H1 (cell line): ENCODE measurements around the gene ME3. TPM values are rescaled to one million over a fixed set of nuclear protein-coding genes. Genes with fewer than 3 reads are reported as not detected.

Experiments
- BACH1 ChIP-seq: IDR thresholded peaks from 2 replicates; pipeline ENCODE4 v1.6.1; 2012; ENCODE audit warnings: low read length, improper control_type of control experiment
- EZH2 ChIP-seq: fragments of 200-600 bp; sonication (generic); IDR thresholded peaks from 2 replicates; pipeline ENCODE4 v1.7.1; 2012; ENCODE audit warnings: low read depth, mild to moderate bottlenecking, moderate library complexity, low read length, inconsistent platforms; ENCODE audit not compliant: severe bottlenecking
- RXRA ChIP-seq: IDR thresholded peaks from 2 replicates; pipeline ENCODE4 v1.6.1; 2011; ENCODE audit warnings: low read depth, mild to moderate bottlenecking, low read length, moderate library complexity; ENCODE audit not compliant: insufficient read depth
- SIN3A ChIP-seq, 2 experiments: IDR thresholded peaks in 1 of 2; conservative IDR thresholded peaks in 1 of 2; 2 replicates each; pipeline ENCODE4 v1.6.1; 2011 to 2012; ENCODE audit warnings: low read length in 2 of 2, improper control_type of control experiment in 1 of 2, low read depth in 1 of 2, mild to moderate bottlenecking in 1 of 2
- TEAD4 ChIP-seq: IDR thresholded peaks from 2 replicates; pipeline ENCODE4 v1.6.1; 2012; ENCODE audit warnings: low read depth, low read length, inconsistent platforms, mixed read lengths
- polyA plus RNA-seq, 7 experiments: library from polyadenylated mRNA; depleted of rRNA in 3 of 7; stranded (reverse) in 5 of 7; unstranded in 2 of 7; fragments of >200 nt in 5 of 7; fragments of 200-250 nt in 2 of 7; gene quantifications; 1 replicate in 5 of 7; 2 replicates in 1 of 7; 4 replicates in 1 of 7; pipeline versions ENCODE4 v1.2.1 to v1.2.3, GENCODE V29; 2011 to 2013; ENCODE audit warnings: missing spikeins in 2 of 7, mixed read lengths in 2 of 7
- total RNA-seq: library from RNA; stranded (reverse); fragmentation: NEBNext Ultra II Directional; extraction: Animal tissue kit (Norgen Biotek cat#: 25700); gene quantifications from 2 replicates; pipeline ENCODE4 v1.2.1, GENCODE V29; 2021
- TF ChIP-seq, protein P1 (sequence below): fragments of 300-600 bp; sonication (generic); IDR thresholded peaks from 2 replicates; pipeline ENCODE4 v1.7.1; 2012; ENCODE audit warnings: low read length, moderate library complexity, mild to moderate bottlenecking, inconsistent platforms; ENCODE audit not compliant: insufficient replicate concordance

The ME3 gene
- total and polyA plus RNA-seq, 2 of the 8 experiments (the other 6 are each of a cell fraction or from before 2014, with no cell fraction given): 1.5 to 2.8 TPM

DNA sequence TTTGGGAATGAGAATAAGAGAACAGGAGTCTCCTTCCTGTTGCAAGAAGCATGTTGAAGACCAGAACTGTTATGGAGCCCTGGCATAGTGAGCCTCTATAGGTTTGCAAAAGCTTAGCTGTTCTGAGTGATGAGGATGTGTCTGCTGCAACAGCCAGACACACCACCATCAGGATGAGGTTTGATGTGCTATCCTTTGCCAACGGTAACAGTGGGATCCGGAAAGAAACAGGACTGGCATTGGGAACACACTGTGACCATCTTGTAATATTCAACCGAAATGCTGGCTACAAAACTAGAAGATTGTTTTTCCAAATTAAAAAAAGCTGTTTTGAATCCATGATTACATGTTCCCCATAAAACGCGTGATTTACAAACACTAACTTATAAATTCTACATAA lies 117.0 kb downstream of the ME3 start (continued):
- TF ChIP-seq, protein P1, sequence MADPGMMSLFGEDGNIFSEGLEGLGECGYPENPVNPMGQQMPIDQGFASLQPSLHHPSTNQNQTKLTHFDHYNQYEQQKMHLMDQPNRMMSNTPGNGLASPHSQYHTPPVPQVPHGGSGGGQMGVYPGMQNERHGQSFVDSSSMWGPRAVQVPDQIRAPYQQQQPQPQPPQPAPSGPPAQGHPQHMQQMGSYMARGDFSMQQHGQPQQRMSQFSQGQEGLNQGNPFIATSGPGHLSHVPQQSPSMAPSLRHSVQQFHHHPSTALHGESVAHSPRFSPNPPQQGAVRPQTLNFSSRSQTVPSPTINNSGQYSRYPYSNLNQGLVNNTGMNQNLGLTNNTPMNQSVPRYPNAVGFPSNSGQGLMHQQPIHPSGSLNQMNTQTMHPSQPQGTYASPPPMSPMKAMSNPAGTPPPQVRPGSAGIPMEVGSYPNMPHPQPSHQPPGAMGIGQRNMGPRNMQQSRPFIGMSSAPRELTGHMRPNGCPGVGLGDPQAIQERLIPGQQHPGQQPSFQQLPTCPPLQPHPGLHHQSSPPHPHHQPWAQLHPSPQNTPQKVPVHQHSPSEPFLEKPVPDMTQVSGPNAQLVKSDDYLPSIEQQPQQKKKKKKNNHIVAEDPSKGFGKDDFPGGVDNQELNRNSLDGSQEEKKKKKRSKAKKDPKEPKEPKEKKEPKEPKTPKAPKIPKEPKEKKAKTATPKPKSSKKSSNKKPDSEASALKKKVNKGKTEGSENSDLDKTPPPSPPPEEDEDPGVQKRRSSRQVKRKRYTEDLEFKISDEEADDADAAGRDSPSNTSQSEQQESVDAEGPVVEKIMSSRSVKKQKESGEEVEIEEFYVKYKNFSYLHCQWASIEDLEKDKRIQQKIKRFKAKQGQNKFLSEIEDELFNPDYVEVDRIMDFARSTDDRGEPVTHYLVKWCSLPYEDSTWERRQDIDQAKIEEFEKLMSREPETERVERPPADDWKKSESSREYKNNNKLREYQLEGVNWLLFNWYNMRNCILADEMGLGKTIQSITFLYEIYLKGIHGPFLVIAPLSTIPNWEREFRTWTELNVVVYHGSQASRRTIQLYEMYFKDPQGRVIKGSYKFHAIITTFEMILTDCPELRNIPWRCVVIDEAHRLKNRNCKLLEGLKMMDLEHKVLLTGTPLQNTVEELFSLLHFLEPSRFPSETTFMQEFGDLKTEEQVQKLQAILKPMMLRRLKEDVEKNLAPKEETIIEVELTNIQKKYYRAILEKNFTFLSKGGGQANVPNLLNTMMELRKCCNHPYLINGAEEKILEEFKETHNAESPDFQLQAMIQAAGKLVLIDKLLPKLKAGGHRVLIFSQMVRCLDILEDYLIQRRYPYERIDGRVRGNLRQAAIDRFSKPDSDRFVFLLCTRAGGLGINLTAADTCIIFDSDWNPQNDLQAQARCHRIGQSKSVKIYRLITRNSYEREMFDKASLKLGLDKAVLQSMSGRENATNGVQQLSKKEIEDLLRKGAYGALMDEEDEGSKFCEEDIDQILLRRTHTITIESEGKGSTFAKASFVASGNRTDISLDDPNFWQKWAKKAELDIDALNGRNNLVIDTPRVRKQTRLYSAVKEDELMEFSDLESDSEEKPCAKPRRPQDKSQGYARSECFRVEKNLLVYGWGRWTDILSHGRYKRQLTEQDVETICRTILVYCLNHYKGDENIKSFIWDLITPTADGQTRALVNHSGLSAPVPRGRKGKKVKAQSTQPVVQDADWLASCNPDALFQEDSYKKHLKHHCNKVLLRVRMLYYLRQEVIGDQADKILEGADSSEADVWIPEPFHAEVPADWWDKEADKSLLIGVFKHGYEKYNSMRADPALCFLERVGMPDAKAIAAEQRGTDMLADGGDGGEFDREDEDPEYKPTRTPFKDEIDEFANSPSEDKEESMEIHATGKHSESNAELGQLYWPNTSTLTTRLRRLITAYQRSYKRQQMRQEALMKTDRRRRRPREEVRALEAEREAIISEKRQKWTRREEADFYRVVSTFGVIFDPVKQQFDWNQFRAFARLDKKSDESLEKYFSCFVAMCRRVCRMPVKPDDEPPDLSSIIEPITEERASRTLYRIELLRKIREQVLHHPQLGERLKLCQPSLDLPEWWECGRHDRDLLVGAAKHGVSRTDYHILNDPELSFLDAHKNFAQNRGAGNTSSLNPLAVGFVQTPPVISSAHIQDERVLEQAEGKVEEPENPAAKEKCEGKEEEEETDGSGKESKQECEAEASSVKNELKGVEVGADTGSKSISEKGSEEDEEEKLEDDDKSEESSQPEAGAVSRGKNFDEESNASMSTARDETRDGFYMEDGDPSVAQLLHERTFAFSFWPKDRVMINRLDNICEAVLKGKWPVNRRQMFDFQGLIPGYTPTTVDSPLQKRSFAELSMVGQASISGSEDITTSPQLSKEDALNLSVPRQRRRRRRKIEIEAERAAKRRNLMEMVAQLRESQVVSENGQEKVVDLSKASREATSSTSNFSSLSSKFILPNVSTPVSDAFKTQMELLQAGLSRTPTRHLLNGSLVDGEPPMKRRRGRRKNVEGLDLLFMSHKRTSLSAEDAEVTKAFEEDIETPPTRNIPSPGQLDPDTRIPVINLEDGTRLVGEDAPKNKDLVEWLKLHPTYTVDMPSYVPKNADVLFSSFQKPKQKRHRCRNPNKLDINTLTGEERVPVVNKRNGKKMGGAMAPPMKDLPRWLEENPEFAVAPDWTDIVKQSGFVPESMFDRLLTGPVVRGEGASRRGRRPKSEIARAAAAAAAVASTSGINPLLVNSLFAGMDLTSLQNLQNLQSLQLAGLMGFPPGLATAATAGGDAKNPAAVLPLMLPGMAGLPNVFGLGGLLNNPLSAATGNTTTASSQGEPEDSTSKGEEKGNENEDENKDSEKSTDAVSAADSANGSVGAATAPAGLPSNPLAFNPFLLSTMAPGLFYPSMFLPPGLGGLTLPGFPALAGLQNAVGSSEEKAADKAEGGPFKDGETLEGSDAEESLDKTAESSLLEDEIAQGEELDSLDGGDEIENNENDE: no peak
- TF ChIP-seq EZH2 (no peak), TEAD4 (no peak), BACH1 (no peak), RXRA (no peak), SIN3A (conservative IDR thresholded peaks at IDR 0.05 in 1 of 2, IDR thresholded peaks at IDR 0.05 in 1 of 2; ENCODE audit: low read depth in 1 of 2, low read length in 2 of 2) (no peak)
